HepG2 (cell line): ENCODE measurements around the gene GRK4. TPM values are rescaled to one million over a fixed set of nuclear protein-coding genes. Genes with fewer than 3 reads are reported as not detected.

ENCODE experiments used
- FOSL2 ChIP-seq: sonication (generic); formaldehyde crosslinking; IDR thresholded peaks from 2 replicates; pipeline ENCODE4 v1.4.0; 2020; ENCODE audit warnings: missing genetic modification reagents
- FOXA3 ChIP-seq: IDR thresholded peaks from 2 replicates; pipeline ENCODE4 v1.6.1; 2016; ENCODE audit warnings: missing genetic modification reagents, missing compliant biosample characterization
- FOXO1 ChIP-seq: sonication (generic); formaldehyde crosslinking; IDR thresholded peaks from 2 replicates; pipeline ENCODE4 v1.4.0; 2020; ENCODE audit warnings: missing genetic modification reagents
- FOXP1 ChIP-seq, 2 experiments: fragments of 450-650 bp in 1 of 2; IDR thresholded peaks; 2 replicates each; pipeline ENCODE4 v1.6.1; 2017 to 2018; ENCODE audit warnings: antibody characterized with exemption in 1 of 2
- GATAD2A ChIP-seq: IDR thresholded peaks from 2 replicates; pipeline ENCODE4 v1.6.1; 2016
- HHEX ChIP-seq: IDR thresholded peaks from 2 replicates; pipeline ENCODE4 v1.6.1; 2016; ENCODE audit warnings: control low read depth
- KLF11 ChIP-seq: IDR thresholded peaks from 2 replicates; pipeline ENCODE4 v1.6.1; 2016; ENCODE audit warnings: missing compliant biosample characterization
- MXI1 ChIP-seq: IDR thresholded peaks from 3 replicates; pipeline ENCODE4 v1.6.1; 2012; ENCODE audit warnings: low read depth, low read length, inconsistent platforms, borderline replicate concordance
- NR2F6 ChIP-seq, 2 experiments: IDR thresholded peaks; 2 replicates each; pipeline ENCODE4 v1.6.1; 2016; ENCODE audit warnings: antibody characterized with exemption in 1 of 2, mild to moderate bottlenecking in 1 of 2
- PAWR ChIP-seq: sonication (generic); formaldehyde crosslinking; IDR thresholded peaks from 2 replicates; pipeline ENCODE4 v1.4.0; 2020; ENCODE audit warnings: missing genetic modification reagents, mild to moderate bottlenecking, borderline replicate concordance
- RARA ChIP-seq: IDR thresholded peaks from 2 replicates; pipeline ENCODE4 v1.6.1; 2016; ENCODE audit warnings: missing genetic modification reagents, missing compliant biosample characterization
- SIX1 ChIP-seq: sonication (generic); formaldehyde crosslinking; IDR thresholded peaks from 2 replicates; pipeline ENCODE4 v1.4.0; 2020; ENCODE audit warnings: missing genetic modification reagents, borderline replicate concordance
- SMC3 ChIP-seq: IDR thresholded peaks from 2 replicates; pipeline ENCODE4 v1.6.1; 2011; ENCODE audit warnings: low read length, improper control_type of control experiment
- SOX13 ChIP-seq, 3 experiments: fragments of 450-650 bp in 1 of 3; sonication (generic) in 1 of 3; formaldehyde crosslinking in 1 of 3; IDR thresholded peaks in 2 of 3; conservative IDR thresholded peaks in 1 of 3; 2 replicates each; pipeline versions ENCODE4 v1.5.0 to v1.6.1; 2016 to 2020; ENCODE audit warnings: antibody characterized with exemption in 1 of 3, mild to moderate bottlenecking in 1 of 3, missing compliant biosample characterization in 1 of 3, missing genetic modification reagents in 1 of 3, moderate library complexity in 1 of 3
- SOX6 ChIP-seq, 2 experiments: fragments of 450-650 bp in 1 of 2; sonication (generic) in 1 of 2; formaldehyde crosslinking in 1 of 2; IDR thresholded peaks; 2 replicates each; pipeline versions ENCODE4 v1.4.0 to v1.6.1; 2017 to 2020; ENCODE audit warnings: antibody characterized with exemption in 1 of 2, mild to moderate bottlenecking in 1 of 2, missing genetic modification reagents in 1 of 2
- SPEN ChIP-seq: sonication (generic); formaldehyde crosslinking; IDR thresholded peaks from 2 replicates; pipeline ENCODE4 v1.5.1; 2020; ENCODE audit warnings: low read depth, mild to moderate bottlenecking, missing genetic modification reagents
- TBX2 ChIP-seq: sonication (generic); formaldehyde crosslinking; IDR thresholded peaks from 2 replicates; pipeline ENCODE4 v1.5.0; 2020; ENCODE audit warnings: missing genetic modification reagents, mild to moderate bottlenecking, borderline replicate concordance
- TEAD3 ChIP-seq: optimal IDR thresholded peaks from 2 replicates; pipeline ENCODE3; 2016; ENCODE audit warnings: borderline replicate concordance
- YEATS2 ChIP-seq: sonication (generic); formaldehyde crosslinking; IDR thresholded peaks from 2 replicates; pipeline ENCODE4 v1.4.0; 2020; ENCODE audit warnings: missing genetic modification reagents, borderline replicate concordance
- ZNF629 ChIP-seq: sonication (generic); formaldehyde crosslinking; conservative IDR thresholded peaks from 2 replicates; pipeline ENCODE4 v1.5.0; 2020; ENCODE audit warnings: missing genetic modification reagents
- ZNF816 ChIP-seq: sonication (generic); formaldehyde crosslinking; IDR thresholded peaks from 2 replicates; pipeline ENCODE4 v1.8.0; 2022; ENCODE audit warnings: missing genetic modification reagents, mild to moderate bottlenecking, borderline replicate concordance
- polyA plus RNA-seq, 8 experiments: library from polyadenylated mRNA; depleted of rRNA in 3 of 8; stranded (reverse) in 7 of 8; unstranded in 1 of 8; fragments of >200 nt; fragmentation: Illumina TruSeq in 4 of 8; extraction: Trizol in 4 of 8; gene quantifications; 2 replicates each; pipeline versions ENCODE4 v1.2.1 to v1.2.3, GENCODE V29; 2011 to 2016; ENCODE audit warnings: low read depth in 4 of 8, missing spikeins in 1 of 8, mixed read lengths in 1 of 8; ENCODE audit not compliant: insufficient read depth in 1 of 8
- total RNA-seq, 5 experiments: library from RNA; depleted of rRNA; stranded (reverse); fragments of >200 nt; fragmentation: Illumina TruSeq; extraction: Trizol; gene quantifications; 2 replicates each; pipeline ENCODE4 v1.2.3, GENCODE V29; 2016; ENCODE audit warnings: low read depth in 1 of 5
- TF ChIP-seq, protein P1 (sequence below): sonication (generic); formaldehyde crosslinking; IDR thresholded peaks from 2 replicates; pipeline ENCODE4 v1.4.0; 2020; ENCODE audit warnings: missing genetic modification reagents, mild to moderate bottlenecking, borderline replicate concordance
- TF ChIP-seq, protein P2 (sequence below): sonication (generic); formaldehyde crosslinking; IDR thresholded peaks from 2 replicates; pipeline ENCODE4 v1.4.0; 2020; ENCODE audit warnings: missing genetic modification reagents
- TF ChIP-seq, protein P3 (sequence below): sonication (generic); formaldehyde crosslinking; IDR thresholded peaks from 2 replicates; pipeline ENCODE4 v1.4.0; 2020; ENCODE audit warnings: missing genetic modification reagents, borderline replicate concordance
- TF ChIP-seq, protein P4 (sequence below): IDR thresholded peaks from 2 replicates; pipeline ENCODE4 v1.6.1; 2016; ENCODE audit warnings: mild to moderate bottlenecking

GRK4 gene
- total and polyA plus RNA-seq, 2 of the 13 experiments (the other 11 are each of a cell fraction or from before 2014, with no cell fraction given): 1.8 to 2.0 TPM

- TF ChIP-seq NR2F6 (IDR thresholded peaks at IDR 0.05): peak; percentile 28; the same call in 1 of the 2 replicates
- no peak for TF ChIP-seq NR2F6 (CRISPR knock-in tag; IDR thresholded peaks at IDR 0.05)
- TF ChIP-seq RARA (CRISPR knock-in tag): peak; percentile 35; the same call in 1 of the 2 replicates
- TF ChIP-seq, protein P1, sequence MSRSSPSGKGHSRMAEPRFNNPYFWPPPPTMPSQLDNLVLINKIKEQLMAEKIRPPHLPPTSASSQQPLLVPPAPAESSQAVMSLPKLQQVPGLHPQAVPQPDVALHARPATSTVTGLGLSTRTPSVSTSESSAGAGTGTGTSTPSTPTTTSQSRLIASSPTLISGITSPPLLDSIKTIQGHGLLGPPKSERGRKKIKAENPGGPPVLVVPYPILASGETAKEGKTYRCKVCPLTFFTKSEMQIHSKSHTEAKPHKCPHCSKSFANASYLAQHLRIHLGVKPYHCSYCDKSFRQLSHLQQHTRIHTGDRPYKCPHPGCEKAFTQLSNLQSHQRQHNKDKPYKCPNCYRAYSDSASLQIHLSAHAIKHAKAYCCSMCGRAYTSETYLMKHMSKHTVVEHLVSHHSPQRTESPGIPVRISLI (CRISPR knock-in tag): peak; percentile 89
- TF ChIP-seq YEATS2 (CRISPR knock-in tag): no peak
- TF ChIP-seq HHEX (CRISPR knock-in tag): 0 out of 2 replicates have a peak, but pooled peaks have one; percentile 6
- peak; percentile 59; the same call in 1 of the 2 replicates for TF ChIP-seq FOXA3 (CRISPR knock-in tag)
- no peak for TF ChIP-seq SOX6 (IDR thresholded peaks at IDR 0.05)
- TF ChIP-seq SOX6 (CRISPR knock-in tag; IDR thresholded peaks at IDR 0.05): peak; percentile 98
- TF ChIP-seq FOSL2 (CRISPR knock-in tag): 0 out of 2 replicates have a peak, but pooled peaks have one; percentile 26
- peak; percentile 31 for TF ChIP-seq TEAD3 (CRISPR knock-in tag)
- peak; percentile 31; the same call in 1 of the 2 replicates for TF ChIP-seq FOXP1 (IDR thresholded peaks at IDR 0.05)
- TF ChIP-seq FOXP1 (CRISPR knock-in tag; IDR thresholded peaks at IDR 0.05): peak; percentile 60; the same call in 1 of the 2 replicates
- peak; percentile 75 for TF ChIP-seq GATAD2A
- 0 out of 2 replicates have a peak, but pooled peaks have one; percentile 15 for TF ChIP-seq KLF11 (CRISPR knock-in tag)
- no peak for TF ChIP-seq ZNF629 (CRISPR knock-in tag)
- TF ChIP-seq ZNF816 (CRISPR knock-in tag): peak; percentile 31; the same call in 1 of the 2 replicates
- peak; percentile 96 for TF ChIP-seq SOX13 (IDR thresholded peaks at IDR 0.05)
- TF ChIP-seq SOX13 (CRISPR knock-in tag; conservative IDR thresholded peaks at IDR 0.05 in 1 of 2, IDR thresholded peaks at IDR 0.05 in 1 of 2): peak in 1 of 2 experiments; percentile 99; a peak in 2 of 4 replicates
- TF ChIP-seq, protein P2, sequence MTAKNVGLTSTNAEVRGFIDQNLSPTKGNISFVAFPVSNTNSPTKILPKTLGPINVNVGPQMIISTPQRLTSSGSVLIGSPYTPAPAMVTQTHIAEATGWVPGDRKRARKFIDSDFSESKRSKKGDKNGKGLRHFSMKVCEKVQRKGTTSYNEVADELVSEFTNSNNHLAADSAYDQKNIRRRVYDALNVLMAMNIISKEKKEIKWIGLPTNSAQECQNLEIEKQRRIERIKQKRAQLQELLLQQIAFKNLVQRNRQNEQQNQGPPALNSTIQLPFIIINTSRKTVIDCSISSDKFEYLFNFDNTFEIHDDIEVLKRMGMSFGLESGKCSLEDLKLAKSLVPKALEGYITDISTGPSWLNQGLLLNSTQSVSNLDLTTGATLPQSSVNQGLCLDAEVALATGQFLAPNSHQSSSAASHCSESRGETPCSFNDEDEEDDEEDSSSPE (CRISPR knock-in tag): no peak
- peak; percentile 40 for TF ChIP-seq SMC3
- peak; percentile 24; the same call in 1 of the 2 replicates for TF ChIP-seq FOXO1 (CRISPR knock-in tag)
- TF ChIP-seq PAWR (CRISPR knock-in tag): no peak
- TF ChIP-seq SPEN (CRISPR knock-in tag): no peak
- TF ChIP-seq, protein P3, sequence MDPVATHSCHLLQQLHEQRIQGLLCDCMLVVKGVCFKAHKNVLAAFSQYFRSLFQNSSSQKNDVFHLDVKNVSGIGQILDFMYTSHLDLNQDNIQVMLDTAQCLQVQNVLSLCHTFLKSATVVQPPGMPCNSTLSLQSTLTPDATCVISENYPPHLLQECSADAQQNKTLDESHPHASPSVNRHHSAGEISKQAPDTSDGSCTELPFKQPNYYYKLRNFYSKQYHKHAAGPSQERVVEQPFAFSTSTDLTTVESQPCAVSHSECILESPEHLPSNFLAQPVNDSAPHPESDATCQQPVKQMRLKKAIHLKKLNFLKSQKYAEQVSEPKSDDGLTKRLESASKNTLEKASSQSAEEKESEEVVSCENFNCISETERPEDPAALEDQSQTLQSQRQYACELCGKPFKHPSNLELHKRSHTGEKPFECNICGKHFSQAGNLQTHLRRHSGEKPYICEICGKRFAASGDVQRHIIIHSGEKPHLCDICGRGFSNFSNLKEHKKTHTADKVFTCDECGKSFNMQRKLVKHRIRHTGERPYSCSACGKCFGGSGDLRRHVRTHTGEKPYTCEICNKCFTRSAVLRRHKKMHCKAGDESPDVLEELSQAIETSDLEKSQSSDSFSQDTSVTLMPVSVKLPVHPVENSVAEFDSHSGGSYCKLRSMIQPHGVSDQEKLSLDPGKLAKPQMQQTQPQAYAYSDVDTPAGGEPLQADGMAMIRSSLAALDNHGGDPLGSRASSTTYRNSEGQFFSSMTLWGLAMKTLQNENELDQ: no peak
- peak; percentile 13; the same call in 1 of the 3 replicates for TF ChIP-seq MXI1
- TF ChIP-seq, protein P4, sequence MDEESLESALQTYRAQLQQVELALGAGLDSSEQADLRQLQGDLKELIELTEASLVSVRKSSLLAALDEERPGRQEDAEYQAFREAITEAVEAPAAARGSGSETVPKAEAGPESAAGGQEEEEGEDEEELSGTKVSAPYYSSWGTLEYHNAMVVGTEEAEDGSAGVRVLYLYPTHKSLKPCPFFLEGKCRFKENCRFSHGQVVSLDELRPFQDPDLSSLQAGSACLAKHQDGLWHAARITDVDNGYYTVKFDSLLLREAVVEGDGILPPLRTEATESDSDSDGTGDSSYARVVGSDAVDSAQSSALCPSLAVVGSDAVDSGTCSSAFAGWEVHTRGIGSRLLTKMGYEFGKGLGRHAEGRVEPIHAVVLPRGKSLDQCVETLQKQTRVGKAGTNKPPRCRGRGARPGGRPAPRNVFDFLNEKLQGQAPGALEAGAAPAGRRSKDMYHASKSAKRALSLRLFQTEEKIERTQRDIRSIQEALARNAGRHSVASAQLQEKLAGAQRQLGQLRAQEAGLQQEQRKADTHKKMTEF (CRISPR knock-in tag): peak; percentile 54; the same call in 1 of the 2 replicates
- TF ChIP-seq SIX1: peak; percentile 80
- TF ChIP-seq TBX2 (CRISPR knock-in tag): peak; percentile 36; the same call in 1 of the 2 replicates
Observed at GRCh38 chr4:3009422-3009821, 46.1 kb downstream of the GRK4 start (continued).
